WERI-Rb-1 (cell line): ENCODE data around the gene SLC51B.

Experiments
- DNase-seq: peaks from one replicate; pipeline ENCODE4 v3.0.0-alpha.2; 2020
- H3K27ac ChIP-seq: fragments of 250-450 bp; sonication (Bioruptor Pico); 2 replicates; pipeline ENCODE4 v1.5.1; 2020; ENCODE audit warnings: mild to moderate bottlenecking, moderate library complexity
- H3K27me3 ChIP-seq: fragments of 250-450 bp; sonication (Bioruptor Pico); 2 replicates; pipeline ENCODE4 v1.5.1; 2021; ENCODE audit warnings: mild to moderate bottlenecking, low read depth, moderate library complexity; ENCODE audit not compliant: insufficient read depth, severe bottlenecking
- H3K36me3 ChIP-seq: fragments of 250-450 bp; sonication (Bioruptor Pico); 2 replicates; pipeline ENCODE4 v1.5.1; 2020; ENCODE audit warnings: mild to moderate bottlenecking, moderate library complexity
- H3K4me3 ChIP-seq: 2 replicates; pipeline ENCODE4 v1.5.1; 2011; ENCODE audit warnings: low read depth, mild to moderate bottlenecking, control low read depth, low read length
- H3K9me3 ChIP-seq: fragments of 250-450 bp; sonication (Bioruptor Pico); 2 replicates; pipeline ENCODE4 v1.5.1; 2021; ENCODE audit warnings: mild to moderate bottlenecking, moderate library complexity; ENCODE audit not compliant: severe bottlenecking
- CTCF ChIP-seq: IDR thresholded peaks from 2 replicates; pipeline ENCODE4 v1.5.1; 2011; ENCODE audit warnings: low read depth, mild to moderate bottlenecking, control low read depth, inconsistent platforms, low read length

Gene SLC51B

GRCh38 chr15:65077981-65078352 lies 32.8 kb downstream of the SLC51B start:
- no peak for DNase-seq

GRCh38 chr15:65079580-65079979 lies 34.4 kb downstream of the SLC51B start:
- Histone ChIP-seq H3K36me3 (no peaks in the 10 kb centered on the region), H3K9me3 (no peaks in the 10 kb centered on the region), H3K27ac (no peak overlapping the region), H3K4me3 (no peak overlapping the region), H3K27me3 (no peaks in the 10 kb centered on the region)
- TF ChIP-seq CTCF, result no peak
- no peak for DNase-seq

More at GRCh38 chr15:65077981-65078352, 32.8 kb downstream of the SLC51B start:
- Histone ChIP-seq H3K4me3 (no peak overlapping the region), H3K36me3 (no peaks in the 10 kb centered on the region), H3K9me3 (no peaks in the 10 kb centered on the region), H3K27me3 (no peaks in the 10 kb centered on the region), H3K27ac (no peak overlapping the region)
- no peak for TF ChIP-seq CTCF

- H3K27me3 ChIP-seq, result no peaks in the 10 kb centered on the region
- no peaks in the 10 kb centered on the region for H3K36me3 ChIP-seq
- no peak for TF ChIP-seq CTCF
- H3K27ac ChIP-seq, result no peak overlapping the region
- no peak for DNase-seq
- H3K4me3 ChIP-seq, result no peak overlapping the region
- H3K9me3 ChIP-seq, result no peaks in the 10 kb centered on the region
These were observed 36.1 kb downstream of the SLC51B start for GRCh38 chr15:65081270-65081669.

- no peak for DNase-seq
- H3K4me3 ChIP-seq, result no peak overlapping the region
- H3K9me3 ChIP-seq, result no peaks in the 10 kb centered on the region
- no peaks in the 10 kb centered on the region for H3K27me3 ChIP-seq
- H3K27ac ChIP-seq, result no peak overlapping the region
- no peak for TF ChIP-seq CTCF
- no peaks in the 10 kb centered on the region for H3K36me3 ChIP-seq
These were observed 36.6 kb downstream of the SLC51B start for GRCh38 chr15:65081758-65082157.

- Histone ChIP-seq H3K27ac (no peak overlapping the region), H3K9me3 (no peaks in the 10 kb centered on the region), H3K4me3 (no peak overlapping the region), H3K36me3 (no peaks in the 10 kb centered on the region), H3K27me3 (no peaks in the 10 kb centered on the region)
- TF ChIP-seq CTCF, result no peak
- peak; percentile 37 for DNase-seq
These were observed 37.2 kb downstream of the SLC51B start for GRCh38 chr15:65082303-65082953.

- no peaks in the 10 kb centered on the region for H3K36me3 ChIP-seq
- peak; percentile 74 for TF ChIP-seq CTCF
- peak; percentile 49 for DNase-seq
- no peaks in the 10 kb centered on the region for H3K27me3 ChIP-seq
- no peaks in the 10 kb centered on the region for H3K9me3 ChIP-seq
- H3K4me3 ChIP-seq, result no peak overlapping the region
- H3K27ac ChIP-seq, result no peak overlapping the region; the same call in 1 of the 2 replicates
These were observed 38.1 kb downstream of the SLC51B start for GRCh38 chr15:65083262-65083701.
